Medulla oblongata (tissue), 1 donor: ENCODE measurements around the gene ADD2.

Experiments
- DNase-seq: peaks from one replicate; pipeline ENCODE4 v3.0.0-alpha.2; 2015; ENCODE audit errors: extremely low spot score

The ADD2 gene

DNA sequence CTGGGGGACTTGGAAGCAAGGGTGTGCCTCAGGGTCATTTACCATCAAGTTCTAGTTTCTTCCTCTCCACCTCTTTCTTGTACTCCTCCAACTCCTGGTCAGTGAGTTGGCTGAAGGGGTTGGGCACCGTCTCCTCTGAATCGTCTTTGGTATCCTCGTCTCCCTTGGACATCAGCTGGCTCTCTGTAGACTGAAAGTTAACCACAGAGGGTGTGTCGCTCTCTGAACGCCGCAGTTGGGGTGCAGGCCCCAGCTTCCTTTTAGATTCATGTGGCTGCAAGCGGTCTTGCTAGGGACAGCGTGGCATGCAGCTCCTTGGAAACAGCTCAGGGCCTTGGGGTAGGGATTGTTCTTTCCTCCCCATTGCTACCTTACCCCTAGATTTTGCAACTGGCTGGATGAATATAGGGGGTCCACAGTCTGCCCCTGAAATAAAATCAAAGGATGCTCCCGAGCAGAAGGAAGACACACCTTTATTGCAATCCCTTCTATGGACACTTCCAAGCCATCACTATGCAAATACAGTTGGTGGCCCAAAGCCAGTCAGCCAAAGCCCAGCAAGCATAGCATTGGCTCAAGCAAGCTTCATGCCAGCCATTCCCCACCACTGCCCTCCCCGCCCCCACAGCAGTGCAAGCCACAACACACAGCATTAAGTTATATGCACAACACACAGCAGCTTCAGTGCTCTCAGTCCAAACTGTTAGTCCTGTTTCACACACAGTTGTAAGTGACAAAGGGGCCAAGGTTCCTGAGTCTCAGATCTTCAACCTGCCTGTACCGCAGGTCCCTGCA is 93.2 kb downstream of the ADD2 start:
- no peak for DNase-seq

DNA sequence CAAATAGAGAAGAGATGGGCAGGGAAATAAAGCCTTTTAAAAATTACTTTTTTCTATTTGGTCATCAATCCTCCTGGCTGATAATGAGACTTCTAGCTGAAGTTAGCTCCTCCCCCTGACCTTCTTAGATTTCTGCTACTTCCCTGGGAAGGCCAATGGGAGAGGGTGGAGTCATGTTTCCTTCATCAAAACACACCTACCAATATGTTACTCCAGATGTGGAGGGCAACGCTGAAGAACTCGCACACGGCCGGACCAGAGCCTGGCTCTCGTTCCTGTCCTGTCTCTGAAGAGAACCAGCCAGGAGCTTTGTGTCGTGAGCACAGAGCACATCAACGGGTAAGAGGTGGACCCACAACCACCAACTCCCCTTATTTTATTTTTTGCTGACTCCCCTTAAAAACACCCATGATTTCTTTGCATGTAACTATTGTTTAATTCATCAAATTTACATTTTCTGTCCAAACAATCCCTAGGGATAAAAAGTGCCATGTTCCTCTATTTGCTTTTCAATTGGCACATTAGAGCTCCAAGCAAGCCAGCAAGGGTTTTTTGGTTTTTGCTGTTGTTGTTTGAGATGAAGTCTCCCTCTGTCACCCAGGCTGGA is 94.9 kb downstream of the ADD2 start:
- no peak for DNase-seq

DNA sequence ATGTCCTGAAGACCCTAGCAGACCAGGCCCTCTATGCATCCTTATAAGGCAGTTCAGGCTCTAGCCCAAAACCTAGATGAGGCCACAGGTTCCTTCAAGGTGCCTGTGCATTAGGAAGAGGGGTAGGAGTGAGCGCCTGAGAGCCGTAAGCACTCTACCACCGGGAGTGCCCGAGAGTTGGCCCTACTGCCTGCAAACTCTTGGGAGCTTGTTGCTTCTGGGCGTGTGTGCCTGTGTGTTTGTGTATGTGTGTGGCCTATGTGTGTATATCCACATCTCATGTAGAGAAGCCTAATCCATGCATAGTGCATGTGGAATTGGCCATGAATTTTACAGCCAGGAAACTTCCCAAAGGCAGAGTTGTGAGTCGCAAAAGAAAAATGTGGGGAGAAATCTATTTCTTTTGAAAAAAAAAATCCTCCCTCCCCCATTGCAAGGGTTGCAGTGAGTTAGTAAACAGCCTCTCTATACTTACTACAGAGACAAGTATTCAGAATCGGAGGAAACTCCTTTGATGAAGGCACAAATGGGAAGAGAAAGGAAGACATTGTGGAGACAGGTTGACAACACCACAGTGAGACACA is 96.8 kb downstream of the ADD2 start:
- DNase-seq, result no peak

DNA sequence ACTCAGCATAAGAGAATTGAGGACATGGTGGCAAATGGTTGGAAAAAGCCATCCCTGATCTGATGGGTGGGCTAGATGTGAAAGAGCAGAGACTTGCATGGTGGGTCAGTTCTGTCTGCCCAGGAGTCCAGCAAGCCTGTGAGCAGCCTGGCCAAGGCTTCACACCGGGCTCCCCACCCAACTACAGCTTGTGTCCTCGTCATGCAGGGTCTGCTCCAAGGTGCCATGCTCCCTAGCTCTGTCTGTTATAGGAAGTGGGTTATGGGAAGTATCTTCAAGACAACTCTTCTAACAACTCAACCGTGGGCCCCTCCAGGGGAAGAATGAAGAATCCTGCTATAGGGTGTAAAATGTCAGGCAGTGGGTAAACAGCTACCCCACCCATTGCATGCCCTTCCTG is 97.4 kb downstream of the ADD2 start:
- DNase-seq, result no peak

DNA sequence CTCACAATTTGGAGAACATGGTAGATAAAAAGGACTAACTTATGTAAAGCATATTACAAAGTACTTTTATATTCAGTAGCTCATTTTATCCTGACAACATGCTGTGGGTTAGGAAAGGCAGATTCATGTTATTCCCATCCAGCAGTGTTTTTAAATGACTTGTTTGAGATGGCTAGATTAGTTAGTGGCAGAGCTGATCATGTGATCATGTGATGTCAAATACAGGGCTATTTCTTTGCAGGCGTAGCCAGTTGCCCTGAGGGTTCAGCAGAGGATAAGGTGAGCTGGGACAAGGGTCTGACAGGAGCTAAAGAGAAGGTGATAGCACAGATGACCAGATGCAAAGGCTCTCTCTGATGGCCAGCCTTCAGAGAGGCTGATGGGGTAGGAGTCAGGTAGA is 97.8 kb downstream of the ADD2 start:
- no peak for DNase-seq

DNA sequence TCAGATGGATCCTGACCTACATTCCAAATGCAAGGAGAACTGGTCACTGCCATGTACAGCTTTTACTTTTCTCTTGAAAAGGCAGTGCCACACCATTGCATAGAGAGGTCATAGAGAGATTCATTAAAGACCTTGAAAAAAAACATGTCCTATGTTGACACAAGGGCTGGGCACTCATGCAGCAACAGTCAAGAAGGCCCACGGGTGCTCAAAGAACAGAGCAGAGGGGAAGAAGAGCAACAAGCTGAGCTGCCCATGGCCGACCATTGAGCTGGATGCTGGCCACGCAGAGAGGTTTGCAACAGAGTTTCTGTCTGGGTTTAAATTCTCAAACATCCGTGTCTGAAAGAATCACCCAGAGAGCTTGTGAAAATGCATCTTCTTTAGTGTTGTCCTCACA is 99.1 kb downstream of the ADD2 start:
- no peak for DNase-seq

DNA sequence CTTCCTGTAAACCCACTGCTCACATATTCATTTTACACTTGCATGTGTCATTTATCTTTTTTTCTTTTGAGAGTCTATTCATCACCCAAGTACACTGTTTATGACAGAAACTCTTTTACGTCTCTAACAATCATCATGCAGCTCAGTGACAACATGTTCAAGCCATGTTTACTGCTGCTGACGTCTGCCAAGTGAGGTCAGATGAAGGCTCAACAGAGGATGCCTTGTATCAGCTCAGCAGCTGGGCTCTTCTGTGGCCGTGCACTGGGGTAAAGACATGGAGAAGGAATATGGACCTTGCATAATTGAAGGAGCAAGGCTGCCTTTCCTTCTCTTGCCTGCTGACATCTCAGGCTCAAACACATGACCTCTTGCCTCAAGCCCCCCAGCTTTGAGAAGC is 99.6 kb downstream of the ADD2 start:
- DNase-seq, result peak; percentile 56

DNA sequence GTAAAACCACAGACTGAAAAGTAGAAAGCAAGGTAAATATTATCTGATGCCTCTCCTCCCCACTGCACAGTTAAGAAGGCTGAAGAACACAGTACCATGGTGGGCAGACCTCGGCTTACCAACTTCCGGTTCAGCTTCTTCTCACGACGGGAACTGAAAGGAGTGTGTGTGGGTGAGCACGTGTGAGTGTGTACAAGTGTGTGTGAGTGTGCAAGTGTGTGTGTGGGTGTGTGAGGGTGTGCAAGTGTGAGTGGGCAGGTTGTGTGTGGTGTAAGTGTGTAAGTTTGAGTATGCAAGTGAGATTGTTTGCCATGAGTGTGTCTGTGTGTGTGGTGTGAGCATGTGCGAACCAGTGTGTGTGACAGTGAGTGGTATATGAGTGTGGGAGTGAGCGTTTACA is 103.5 kb downstream of the ADD2 start:
- no peak for DNase-seq

DNA sequence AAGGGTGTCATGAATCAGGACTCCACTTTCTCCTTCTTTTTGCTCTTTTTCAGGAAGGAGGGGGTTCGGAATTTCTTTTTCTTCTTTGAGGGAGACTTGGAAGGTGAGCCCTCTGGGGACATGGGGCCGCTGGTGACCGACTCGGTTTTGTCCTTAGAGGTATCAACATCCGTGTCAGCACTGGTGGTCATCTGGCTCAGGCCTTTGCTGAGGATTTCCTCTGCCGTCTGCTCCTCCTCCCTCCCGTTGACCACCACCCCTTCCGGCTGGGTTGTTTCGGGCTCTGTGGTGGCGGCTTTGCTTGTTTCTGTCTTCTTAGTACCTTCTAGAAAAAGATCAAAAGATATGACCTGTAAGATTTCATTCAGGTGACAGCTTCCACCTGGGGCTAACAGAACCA is 104.6 kb downstream of the ADD2 start:
- no peak for DNase-seq

DNA sequence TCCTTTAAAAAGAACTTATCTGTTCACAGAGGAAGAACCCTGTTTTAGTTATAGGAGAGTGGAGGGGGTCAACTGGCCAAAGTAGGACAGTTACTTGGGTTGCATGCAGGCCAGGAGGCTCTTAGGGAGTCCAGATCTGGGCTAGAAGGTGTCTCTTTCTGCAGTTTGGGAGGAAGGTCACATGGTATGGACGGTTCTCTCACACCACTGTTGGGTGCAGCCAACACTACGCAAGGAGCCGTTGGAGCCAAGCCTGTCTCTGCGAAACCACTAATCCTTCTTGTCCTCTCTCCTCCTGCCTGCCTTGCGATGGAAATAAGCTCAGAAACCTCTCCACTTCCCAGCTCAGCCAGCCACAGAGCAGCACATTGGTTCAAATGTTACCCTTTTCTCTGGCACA is 108.4 kb downstream of the ADD2 start:
- DNase-seq, result no peak

DNA sequence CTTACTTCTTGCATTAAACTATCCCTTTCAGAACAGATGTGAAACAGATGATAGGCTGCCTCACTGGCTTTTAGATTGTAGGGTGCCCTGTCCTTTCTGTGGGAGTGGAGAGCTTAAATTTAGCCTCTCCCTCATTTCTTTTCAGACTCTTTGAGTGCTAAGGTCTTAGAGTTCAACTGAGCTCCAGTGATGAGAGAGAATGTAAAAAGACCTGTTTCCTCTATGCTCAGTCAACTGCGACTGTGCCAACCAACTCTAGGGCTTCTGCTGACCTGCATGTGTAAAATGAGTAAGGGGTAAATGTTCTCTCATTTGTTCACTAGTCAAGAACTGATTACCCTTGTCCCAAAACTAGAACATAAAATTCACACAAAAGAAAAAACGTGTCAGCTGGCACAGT is 109.5 kb downstream of the ADD2 start:
- DNase-seq, result no peak

DNA sequence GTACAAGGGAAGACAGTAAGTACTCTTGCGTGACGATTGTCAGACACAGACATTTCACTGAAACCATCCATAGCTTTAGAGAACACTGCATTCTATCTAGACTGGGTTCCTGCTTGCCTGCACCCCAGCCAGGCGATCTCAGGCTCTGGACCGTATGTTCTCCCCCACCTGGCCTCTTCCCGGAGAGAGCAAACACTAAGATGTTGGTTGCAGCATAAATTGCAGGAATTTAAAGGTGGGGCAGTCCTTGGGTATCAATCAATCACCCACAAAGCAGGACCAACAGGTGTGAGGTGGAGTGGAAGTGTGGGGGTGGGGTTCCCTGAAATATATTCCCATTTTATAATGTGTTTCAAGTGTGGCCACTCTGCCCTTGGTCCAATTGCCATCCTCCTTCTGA is 110.8 kb downstream of the ADD2 start:
- no peak for DNase-seq

DNA sequence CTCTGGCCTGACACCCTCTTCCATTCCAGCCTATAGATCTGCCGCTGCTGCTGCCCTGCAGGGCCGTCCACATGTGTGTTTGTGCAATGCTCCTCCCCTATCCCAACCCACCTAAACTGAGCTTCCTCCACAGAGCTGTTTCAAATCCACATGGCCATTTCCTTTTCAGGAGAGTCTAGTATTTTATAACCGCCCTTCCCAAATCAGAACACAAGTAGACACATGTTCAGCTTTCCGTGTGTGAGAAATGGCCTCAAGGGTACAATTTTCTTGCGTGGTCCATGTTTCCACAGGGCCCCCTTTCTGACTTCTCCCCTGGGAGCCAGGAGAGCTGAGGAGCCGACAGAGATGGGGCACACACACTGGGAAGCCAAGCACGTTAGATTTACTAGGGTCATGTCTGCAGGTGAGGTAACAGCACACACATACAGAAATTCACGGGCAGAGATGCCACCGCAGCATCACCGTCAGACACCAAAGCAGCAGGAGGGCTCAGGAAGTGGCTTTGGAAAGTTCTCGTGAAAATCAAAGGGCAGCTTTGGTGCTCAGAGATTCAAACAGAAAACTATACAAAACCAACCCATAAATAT is 111.5 kb downstream of the ADD2 start:
- DNase-seq, result no peak

DNA sequence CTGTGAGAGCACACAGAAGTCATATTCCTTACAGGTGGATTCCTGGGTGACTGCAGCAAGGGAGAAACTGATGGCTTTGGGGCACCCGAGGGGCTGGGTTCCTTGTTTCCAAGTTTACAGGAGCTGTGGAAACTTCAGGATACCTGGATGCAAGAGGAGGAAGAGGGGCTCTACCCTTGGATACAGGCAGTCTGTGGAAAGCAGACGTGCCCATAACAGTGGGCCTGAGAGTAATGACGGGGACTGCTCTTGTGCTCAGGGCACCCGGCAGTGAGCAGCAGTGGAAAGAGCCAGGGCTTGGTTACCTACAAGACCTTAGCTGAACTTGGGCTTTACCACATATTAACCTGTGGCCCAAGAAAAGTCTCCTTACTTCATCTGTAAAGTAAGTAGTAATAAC is 112.2 kb downstream of the ADD2 start:
- DNase-seq, result no peak

DNA sequence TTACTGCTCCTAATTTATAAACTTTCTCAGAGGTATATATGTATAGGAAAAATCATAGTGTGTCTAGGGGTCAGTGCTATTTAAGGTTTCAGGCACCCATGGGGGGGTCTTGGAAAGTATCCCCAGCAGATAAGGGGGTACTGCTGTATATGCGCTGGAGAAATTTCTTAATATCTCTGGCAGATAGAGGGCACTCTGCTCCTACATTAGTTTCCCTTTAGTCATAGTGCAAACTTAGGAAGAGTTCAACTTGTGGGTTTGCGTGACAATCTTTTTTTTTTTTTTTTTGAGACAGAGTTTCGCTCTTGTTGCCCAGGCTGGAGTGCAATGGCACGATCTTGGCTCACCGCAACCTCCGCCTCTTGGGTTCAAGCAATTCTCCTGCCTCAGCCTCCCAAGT is 112.8 kb downstream of the ADD2 start:
- peak; percentile 36 for DNase-seq

DNA sequence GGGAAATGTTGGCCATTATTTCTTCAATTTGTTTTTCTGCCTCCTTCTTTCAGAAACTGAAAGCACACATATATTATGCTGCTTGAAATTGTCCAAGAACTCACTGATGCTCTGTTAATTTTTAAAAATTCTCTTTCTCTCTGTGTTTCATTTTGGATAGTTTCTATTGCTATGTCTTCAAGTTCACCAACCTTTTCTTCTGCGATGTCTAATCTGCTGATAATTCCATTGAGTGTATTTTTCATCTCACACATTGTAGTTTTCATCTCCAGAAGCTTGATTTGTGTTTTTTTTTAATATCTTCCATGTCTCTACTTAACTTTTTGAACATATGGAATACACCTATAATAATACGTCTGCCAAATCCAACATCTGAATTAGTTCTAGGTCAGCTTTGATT is 116.3 kb downstream of the ADD2 start:
- no peak for DNase-seq

DNA sequence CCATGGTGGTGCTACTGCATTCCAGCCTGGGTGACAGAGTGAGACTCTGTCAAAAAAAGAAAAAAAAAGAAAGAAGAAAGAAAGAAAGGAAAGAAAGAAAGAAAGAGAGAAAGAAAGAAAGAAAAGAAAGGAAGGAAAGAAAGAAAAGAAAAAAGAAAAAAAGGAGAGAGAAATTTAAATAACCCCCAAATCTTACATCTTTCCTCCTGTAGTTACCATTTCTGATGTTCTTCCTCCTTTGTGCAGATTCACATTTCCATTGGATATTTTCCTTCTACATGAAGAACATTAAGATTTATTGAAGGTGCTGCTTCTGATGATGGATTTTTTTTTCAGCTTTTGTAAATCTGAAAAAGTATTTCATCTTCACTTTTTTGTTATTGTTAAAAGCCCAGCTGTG is 117.0 kb downstream of the ADD2 start:
- no peak for DNase-seq

DNA sequence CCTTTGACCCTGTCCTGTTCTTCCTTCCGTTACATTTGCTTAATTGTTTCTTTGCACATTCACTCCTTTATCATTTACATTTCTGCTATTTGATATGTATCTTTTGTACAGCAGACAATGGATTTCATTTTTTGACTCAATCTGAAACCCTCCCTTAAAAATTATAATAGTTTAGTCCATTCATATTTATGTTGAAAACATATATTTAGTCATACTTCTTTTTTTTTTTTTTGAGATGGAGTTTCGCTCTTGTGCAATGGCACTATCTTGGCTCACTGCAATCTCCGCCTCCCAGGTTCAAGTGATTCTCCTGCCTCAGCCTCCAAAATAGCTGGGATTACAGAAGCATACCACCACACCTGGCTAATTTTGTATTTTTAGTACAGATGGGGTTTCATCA is 119.0 kb downstream of the ADD2 start:
- DNase-seq, result no peak

DNA sequence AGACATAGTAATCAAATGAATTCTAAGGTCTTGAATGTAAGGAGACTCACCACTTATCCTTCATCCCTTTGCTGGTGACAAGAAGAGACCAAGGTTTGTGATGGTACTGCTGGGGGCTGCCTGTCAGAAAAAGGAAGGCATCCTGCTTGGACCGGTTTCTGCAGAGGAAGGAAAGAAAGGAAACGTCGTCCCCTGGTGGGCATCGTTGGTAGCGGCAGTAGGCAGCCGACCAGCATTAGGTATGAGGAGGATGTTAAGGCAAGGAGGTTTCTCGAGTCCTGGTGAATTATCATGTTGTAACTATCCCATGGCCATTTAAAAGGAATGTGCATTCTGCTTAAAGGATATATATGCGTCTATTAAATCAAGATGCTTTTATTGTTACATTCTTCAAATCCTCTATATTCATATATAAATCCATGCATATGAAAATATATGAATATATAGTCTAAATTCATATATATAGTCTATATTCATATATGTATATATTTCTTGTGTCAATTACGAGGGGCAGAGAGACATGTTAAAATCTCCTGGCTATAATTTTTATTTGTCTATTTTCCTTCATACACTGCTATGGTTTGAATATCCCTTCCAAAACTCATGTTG is 120.0 kb downstream of the ADD2 start:
- peak; percentile 78 for DNase-seq

DNA sequence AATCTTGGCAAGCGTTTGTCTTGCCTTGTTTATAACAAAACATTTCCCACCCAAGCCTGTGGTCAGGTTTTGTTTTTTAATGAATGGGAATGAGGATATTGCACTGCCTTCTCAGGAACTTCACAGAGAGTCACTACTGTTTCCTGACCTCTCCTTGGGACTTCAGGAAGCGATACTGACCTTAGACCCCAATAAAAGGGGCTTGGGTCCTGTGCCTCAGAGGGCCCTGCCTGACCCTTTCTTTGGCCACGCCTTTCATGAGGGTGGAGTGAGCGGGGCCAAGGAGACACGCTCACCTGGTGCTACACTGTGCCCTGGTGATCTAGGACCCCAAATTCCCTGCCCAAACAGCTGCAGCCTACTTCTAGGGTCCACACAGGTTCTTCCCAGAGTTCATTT is 121.6 kb downstream of the ADD2 start:
- DNase-seq, result no peak

DNA sequence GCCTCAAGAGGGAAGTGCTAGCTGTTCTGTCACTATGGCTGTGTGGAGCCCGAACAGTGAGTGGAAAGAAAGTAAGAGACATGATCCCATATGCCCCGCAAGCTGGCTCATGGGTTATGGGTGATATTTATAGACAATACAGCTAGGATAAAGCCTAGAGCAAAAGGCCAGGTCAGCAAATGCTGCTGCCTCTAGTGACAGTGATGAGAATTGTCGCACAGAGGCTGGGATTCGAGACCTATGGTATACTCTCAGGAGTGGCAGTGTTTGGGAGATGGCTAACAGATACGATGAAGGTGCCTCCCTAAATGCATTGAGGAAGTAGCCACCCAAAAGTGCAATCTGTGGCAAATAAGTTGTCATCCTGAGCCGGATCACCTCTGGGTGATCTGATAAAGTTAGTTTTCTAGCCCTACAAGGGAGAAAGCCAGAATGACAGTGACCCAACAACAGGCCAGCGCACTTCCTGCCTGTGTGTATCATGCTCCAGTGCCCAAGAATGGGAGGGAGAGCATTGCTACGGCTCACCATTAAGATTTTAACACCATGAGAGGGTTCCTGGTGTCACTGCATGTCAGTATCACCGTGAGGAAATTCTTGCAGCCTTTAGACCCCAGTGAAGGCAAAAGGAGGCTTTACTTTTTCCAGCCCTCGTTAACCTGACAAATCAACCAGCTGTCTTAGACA is 122.1 kb downstream of the ADD2 start:
- no peak for DNase-seq

DNA sequence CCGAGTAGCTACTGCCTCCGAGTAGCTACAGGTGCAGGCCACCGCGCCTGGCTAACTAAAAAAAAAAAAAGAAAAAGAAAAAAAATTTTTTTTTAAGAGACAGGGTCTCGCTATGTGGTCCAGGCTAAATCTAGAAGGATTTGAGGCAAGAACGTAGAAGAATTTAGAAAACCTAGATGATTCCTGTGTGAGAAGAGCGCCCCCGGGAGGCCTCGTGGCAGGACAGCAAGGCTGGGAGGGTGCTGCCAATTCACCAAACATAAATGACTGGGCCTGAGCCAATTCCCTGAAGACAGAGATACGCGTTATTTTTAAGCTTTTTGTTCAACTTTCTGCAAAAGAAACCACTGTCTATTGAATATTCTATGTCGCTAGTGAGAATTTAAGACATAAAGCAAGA is 124.3 kb downstream of the ADD2 start:
- DNase-seq, result peak; percentile 9
